Brain microvascular endothelial cell (primary cell): ENCODE data around the gene TSPAN16.

Source experiments
- DNase-seq: peaks from one replicate; pipeline ENCODE4 v3.0.0-alpha.2; 2020
- H3K27ac ChIP-seq: fragments of 250-450 bp; sonication (Bioruptor Pico); 2 replicates; pipeline ENCODE4 v1.5.1; 2020; ENCODE audit warnings: mild to moderate bottlenecking, moderate library complexity
- H3K27me3 ChIP-seq: fragments of 250-450 bp; sonication (Bioruptor Pico); replicated peaks from 2 replicates; pipeline ENCODE4 v1.5.1; 2020; ENCODE audit warnings: mild to moderate bottlenecking
- H3K36me3 ChIP-seq: fragments of 250-450 bp; sonication (Bioruptor Pico); replicated peaks from 2 replicates; pipeline ENCODE4 v1.5.1; 2020; ENCODE audit warnings: mild to moderate bottlenecking
- H3K4me3 ChIP-seq: 2 replicates; pipeline ENCODE4 v1.5.1; 2011; ENCODE audit warnings: low read depth, mild to moderate bottlenecking, control low read depth, low read length, moderate library complexity
- CTCF ChIP-seq: IDR thresholded peaks from 2 replicates; pipeline ENCODE4 v1.5.1; 2011; ENCODE audit warnings: low read depth, mild to moderate bottlenecking, moderate library complexity, low read length, control low read depth, inconsistent platforms; ENCODE audit errors: missing control alignments
- in situ Hi-C: cut with HindIII; loops from 2 replicates; pipeline ENCODE4 v1.10.0; 2017; ENCODE audit warnings: low sequenced_read_pairs, low pct_ligation_motif_present

TSPAN16 gene

GRCh38 chr19:11295665-11296245, at the start of gene TSPAN16:
TSPAN16 (plus strand) TSS chr19:11296160; CDS start chr19:11296298, 138 bp downstream.
- TF ChIP-seq CTCF, result peak; percentile 9
- H3K4me3 ChIP-seq, result no peak within 1 kb of the TSS
- in situ Hi-C loops, result no loop called here
- no peak within 1 kb of the TSS for H3K27ac ChIP-seq
- H3K36me3 ChIP-seq, result no peaks in the 10 kb centered on the region
- no peak for DNase-seq
- H3K27me3 ChIP-seq, result no peaks in the 10 kb centered on the region

GRCh38 chr19:11246941-11247340, 49.0 kb upstream of the TSPAN16 start:
- in situ Hi-C loops, result no loop called here
- peaks cover 19% of the 10 kb centered on the region for H3K36me3 ChIP-seq
- no peak for DNase-seq
- H3K27me3 ChIP-seq, result no peaks in the 10 kb centered on the region
- no peak overlapping the region for H3K27ac ChIP-seq
- H3K4me3 ChIP-seq, result no peak overlapping the region
- TF ChIP-seq CTCF, result no peak

- H3K4me3 ChIP-seq, result no peak overlapping the region
- TF ChIP-seq CTCF, result no peak
- in situ Hi-C loops, result no loop called here
These were observed 48.6 kb upstream of the TSPAN16 start for GRCh38 chr19:11247391-11247790.

GRCh38 chr19:11247934-11248333, 48.0 kb upstream of the TSPAN16 start:
- H3K4me3 ChIP-seq, result no peak overlapping the region
- no peak for TF ChIP-seq CTCF
- H3K27me3 ChIP-seq, result no peaks in the 10 kb centered on the region
- no peak overlapping the region for H3K27ac ChIP-seq
- H3K36me3 ChIP-seq, result peaks cover 20% of the 10 kb centered on the region
- no peak for DNase-seq
- in situ Hi-C loops, result no loop called here

More at GRCh38 chr19:11247391-11247790, 48.6 kb upstream of the TSPAN16 start:
- Histone ChIP-seq H3K27ac (no peak overlapping the region), H3K27me3 (no peaks in the 10 kb centered on the region), H3K36me3 (peaks cover 20% of the 10 kb centered on the region)
- DNase-seq, result no peak

- DNase-seq, result no peak
- Histone ChIP-seq H3K27ac (no peak overlapping the region), H3K27me3 (no peaks in the 10 kb centered on the region), H3K4me3 (no peak overlapping the region), H3K36me3 (peaks cover 20% of the 10 kb centered on the region)
- in situ Hi-C loops, result no loop called here
- TF ChIP-seq CTCF, result no peak
These were observed 47.1 kb upstream of the TSPAN16 start for GRCh38 chr19:11248852-11249251.

- Histone ChIP-seq H3K4me3 (no peak overlapping the region), H3K27ac (no peak overlapping the region), H3K27me3 (no peaks in the 10 kb centered on the region), H3K36me3 (peaks cover 20% of the 10 kb centered on the region)
- TF ChIP-seq CTCF, result no peak
- in situ Hi-C loops, result no loop called here
- no peak for DNase-seq
These were observed 44.7 kb upstream of the TSPAN16 start for GRCh38 chr19:11251217-11251616.
